ENCODE measurements around the gene CISD1. TPM values are rescaled to one million over a fixed set of nuclear protein-coding genes. Genes with fewer than 3 reads are reported as not detected.

CISD1 gene
- total and polyA plus RNA-seq, 9 of the 15 experiments (the other 6 are each of a cell fraction or from before 2014, with no cell fraction given) = 35.8 to 342 (median 118) TPM

GRCh38 chr10:58266826-58267712 lies 1.9 kb upstream of the CISD1 start (continued):
- no peak for TF ChIP-seq JUND (IDR thresholded peaks at IDR 0.05; ENCODE audit: borderline replicate concordance, low read depth, low read length)
- no peak for TF ChIP-seq JUND (tag; IDR thresholded peaks at IDR 0.05; ENCODE audit: borderline replicate concordance, low read depth, low read length)
- no peak for TF ChIP-seq ZNF511 (CRISPR knock-in tag; IDR thresholded peaks at IDR 0.05)
- no peak for TF ChIP-seq CEBPZ (IDR thresholded peaks at IDR 0.05; ENCODE audit: borderline replicate concordance, low read depth, low read length)
- no peak for TF ChIP-seq ZNF75A (CRISPR knock-in tag; IDR thresholded peaks at IDR 0.05)
- TF ChIP-seq CAMTA2 (CRISPR knock-in tag; conservative IDR thresholded peaks at IDR 0.05) = no peak
- no peak for TF ChIP-seq PKNOX1 (IDR thresholded peaks at IDR 0.05)
- TF ChIP-seq RBM17 (IDR thresholded peaks at IDR 0.05; ENCODE audit: borderline replicate concordance, low read depth, low read length) = no peak
- TF ChIP-seq NEUROD1 (IDR thresholded peaks at IDR 0.05; ENCODE audit: borderline replicate concordance, low read depth, low read length, partially characterized antibody) = no peak
- no peak for TF ChIP-seq ZSCAN32 (CRISPR knock-in tag; IDR thresholded peaks at IDR 0.05)
- TF ChIP-seq ESRRA (IDR thresholded peaks at IDR 0.05; ENCODE audit: borderline replicate concordance, low read depth) = no peak
- no peak for TF ChIP-seq ZNF217 (CRISPR knock-in tag; IDR thresholded peaks at IDR 0.05)
- TF ChIP-seq KLF10 (CRISPR knock-in tag; IDR thresholded peaks at IDR 0.05) = no peak
- no peak for TF ChIP-seq NONO (IDR thresholded peaks at IDR 0.05; ENCODE audit: low read depth in 2 of 2, low read length in 1 of 2)
- TF ChIP-seq SIN3B (IDR thresholded peaks at IDR 0.05; ENCODE audit: low read depth) = no peak
- TF ChIP-seq ZNF655 (CRISPR knock-in tag; IDR thresholded peaks at IDR 0.05) = no peak
- no peak; the same call in 1 of the 2 replicates for TF ChIP-seq CTBP1 (IDR thresholded peaks at IDR 0.05; ENCODE audit: borderline replicate concordance)
- TF ChIP-seq PCBP1 (IDR thresholded peaks at IDR 0.05; ENCODE audit: low read depth, low read length, poor library complexity, severe bottlenecking) = no peak
- TF ChIP-seq THRAP3 (IDR thresholded peaks at IDR 0.05; ENCODE audit: borderline replicate concordance) = no peak
